OCI-LY3 (cell line): ENCODE measurements around the gene SCARB1.

Source experiments
- H2AFZ ChIP-seq: fragments of 200-600, 300-600 bp; shearing (Covaris generic); 2 replicates; pipeline ENCODE4 v1.6.0; 2014; ENCODE audit warnings: antibody characterized with exemption, low read depth, low read length
- H3K27ac ChIP-seq: fragments of 200-600, 300-600 bp; sonication (generic); 2 replicates; pipeline ENCODE4 v1.5.1; 2014; ENCODE audit warnings: mild to moderate bottlenecking, low read length, moderate library complexity, mixed read lengths
- H3K27me3 ChIP-seq: fragments of 200-600, 300-600 bp; sonication (generic); 2 replicates; pipeline ENCODE4 v1.6.1; 2014; ENCODE audit warnings: low read depth, low read length, mixed read lengths
- H3K36me3 ChIP-seq: fragments of 200-600, 300-600 bp; sonication (generic); replicated peaks from 2 replicates; pipeline ENCODE3; 2014; ENCODE audit warnings: low read depth, low read length, mixed read lengths
- H3K4me1 ChIP-seq: fragments of 300-600, 200-600 bp; sonication (generic); 2 replicates; pipeline ENCODE4 v1.6.1; 2014; ENCODE audit warnings: low read length, mixed read lengths
- H3K4me2 ChIP-seq: fragments of 200-600, 300-600 bp; sonication (generic); 2 replicates; pipeline ENCODE4 v1.6.1; 2014; ENCODE audit warnings: low read length, mixed read lengths
- H3K4me3 ChIP-seq: fragments of 300-600, 200-600 bp; sonication (generic); 2 replicates; pipeline ENCODE4 v1.5.1; 2014; ENCODE audit warnings: antibody characterized with exemption, mild to moderate bottlenecking, low read length, moderate library complexity
- H3K79me2 ChIP-seq: fragments of 300-600, 200-600 bp; shearing (Covaris generic); 2 replicates; pipeline ENCODE4 v1.6.1; 2014; ENCODE audit warnings: mild to moderate bottlenecking, low read length, mixed read lengths
- H3K9ac ChIP-seq: fragments of 300-600, 200-600 bp; shearing (Covaris generic); 2 replicates; pipeline ENCODE4 v1.6.0; 2014; ENCODE audit warnings: mild to moderate bottlenecking, low read length, moderate library complexity
- H3K9me3 ChIP-seq: fragments of 200-600, 300-600 bp; shearing (Covaris generic); 2 replicates; pipeline ENCODE4 v1.6.1; 2014; ENCODE audit warnings: low read length, mixed read lengths; ENCODE audit not compliant: insufficient read depth
- H4K20me1 ChIP-seq: fragments of 200-600, 300-600 bp; sonication (generic); 2 replicates; pipeline ENCODE4 v1.6.1; 2016; ENCODE audit warnings: low read length, mixed read lengths; ENCODE audit not compliant: insufficient read depth
- EZH2phosphoT487 ChIP-seq: fragments of 200-600 bp; shearing (Covaris generic); IDR thresholded peaks from 2 replicates; pipeline ENCODE4 v1.6.1; 2018; ENCODE audit warnings: antibody characterized with exemption, mixed run types, low read depth
- TF ChIP-seq, protein P1 (sequence below): fragments of 200-600, 300-600 bp; sonication (generic); IDR thresholded peaks from 2 replicates; pipeline ENCODE4 v1.5.1; 2014; ENCODE audit warnings: antibody characterized with exemption, low read length, low read depth

Gene SCARB1

DNA sequence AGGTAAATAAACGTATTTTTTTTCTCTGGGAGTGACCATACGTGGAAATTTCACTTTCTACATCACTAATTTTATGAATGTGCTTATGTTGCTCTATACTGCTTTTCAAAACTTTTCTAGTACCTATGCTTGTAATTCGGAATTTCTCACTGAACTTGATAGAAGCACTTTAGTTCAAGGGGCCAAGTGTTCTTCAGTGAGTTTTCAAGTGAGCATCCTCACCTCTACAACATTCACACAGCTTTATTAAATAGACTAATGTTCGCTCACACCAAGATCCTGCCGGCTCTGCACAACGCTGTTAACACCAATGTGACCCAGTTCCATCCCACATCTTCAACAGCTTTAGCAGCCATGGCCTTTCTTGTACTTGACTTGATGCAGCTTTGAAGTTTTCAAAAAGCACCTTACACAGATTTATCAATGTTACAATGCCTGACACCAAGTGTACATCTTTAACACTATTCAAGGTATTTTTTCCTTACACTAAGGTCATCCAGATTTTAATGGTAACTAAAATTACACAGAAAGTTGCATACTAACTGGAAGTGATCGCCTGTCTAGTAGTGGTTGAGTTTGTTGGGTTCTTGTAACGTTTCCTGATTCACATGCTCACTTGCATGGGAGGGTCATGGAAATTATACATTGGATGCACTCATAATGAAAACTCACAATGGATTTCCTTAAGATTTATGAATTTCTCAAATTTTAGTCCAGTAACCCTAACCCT is 46.3 kb upstream of the SCARB1 start:
- H3K27ac ChIP-seq = peak overlapping the region; percentile 30; the same call in 1 of the 2 replicates
- H3K9me3 ChIP-seq = no peaks in the 10 kb centered on the region
- H3K4me1 ChIP-seq = peaks cover 12% of the 10 kb centered on the region
- no peak overlapping the region for H2AFZ ChIP-seq
- peaks cover 36% of the 10 kb centered on the region for H3K79me2 ChIP-seq
- no peak overlapping the region for H3K9ac ChIP-seq
- peaks cover 25% of the 10 kb centered on the region for H3K36me3 ChIP-seq
- no peaks in the 10 kb centered on the region for H3K27me3 ChIP-seq
- no peak overlapping the region for H3K4me3 ChIP-seq
- TF ChIP-seq, protein P1, sequence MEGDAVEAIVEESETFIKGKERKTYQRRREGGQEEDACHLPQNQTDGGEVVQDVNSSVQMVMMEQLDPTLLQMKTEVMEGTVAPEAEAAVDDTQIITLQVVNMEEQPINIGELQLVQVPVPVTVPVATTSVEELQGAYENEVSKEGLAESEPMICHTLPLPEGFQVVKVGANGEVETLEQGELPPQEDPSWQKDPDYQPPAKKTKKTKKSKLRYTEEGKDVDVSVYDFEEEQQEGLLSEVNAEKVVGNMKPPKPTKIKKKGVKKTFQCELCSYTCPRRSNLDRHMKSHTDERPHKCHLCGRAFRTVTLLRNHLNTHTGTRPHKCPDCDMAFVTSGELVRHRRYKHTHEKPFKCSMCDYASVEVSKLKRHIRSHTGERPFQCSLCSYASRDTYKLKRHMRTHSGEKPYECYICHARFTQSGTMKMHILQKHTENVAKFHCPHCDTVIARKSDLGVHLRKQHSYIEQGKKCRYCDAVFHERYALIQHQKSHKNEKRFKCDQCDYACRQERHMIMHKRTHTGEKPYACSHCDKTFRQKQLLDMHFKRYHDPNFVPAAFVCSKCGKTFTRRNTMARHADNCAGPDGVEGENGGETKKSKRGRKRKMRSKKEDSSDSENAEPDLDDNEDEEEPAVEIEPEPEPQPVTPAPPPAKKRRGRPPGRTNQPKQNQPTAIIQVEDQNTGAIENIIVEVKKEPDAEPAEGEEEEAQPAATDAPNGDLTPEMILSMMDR = no peak
- no peak for TF ChIP-seq EZH2phosphoT487
- no peak overlapping the region for H3K4me2 ChIP-seq
- peaks cover 42% of the 10 kb centered on the region for H4K20me1 ChIP-seq

DNA sequence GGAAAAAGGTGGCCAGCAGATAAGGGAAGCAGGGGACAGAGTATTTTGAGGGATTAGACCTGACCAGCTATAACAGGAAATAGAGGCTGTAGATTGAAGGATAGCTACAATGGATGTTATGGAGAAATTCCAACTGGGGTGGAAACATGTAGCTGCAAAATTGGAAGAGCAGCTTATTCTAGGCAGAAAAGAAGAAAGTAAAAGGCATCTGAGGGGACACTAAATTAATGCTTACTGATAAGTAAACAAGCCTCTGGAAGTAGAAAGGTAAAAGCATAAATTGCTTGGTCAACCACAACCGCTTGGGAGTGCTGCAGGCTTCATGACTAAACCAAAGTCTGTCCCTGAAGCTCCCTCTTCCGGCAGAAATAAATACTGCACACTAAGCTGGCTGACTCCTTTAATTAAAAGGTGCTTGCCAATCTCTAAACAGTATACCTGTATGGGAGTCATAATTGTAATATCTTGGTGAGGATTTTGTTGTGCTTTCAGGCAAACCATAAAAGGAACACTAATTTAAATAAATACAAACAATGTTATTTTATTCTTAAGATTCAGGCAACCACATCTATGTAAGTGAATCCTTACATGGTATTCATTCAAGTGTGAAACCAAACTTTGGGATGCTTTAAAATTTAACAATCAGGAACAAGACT is 43.1 kb upstream of the SCARB1 start:
- Histone ChIP-seq H3K9ac (no peak overlapping the region), H3K36me3 (peaks cover 17% of the 10 kb centered on the region), H3K4me1 (peaks cover 24% of the 10 kb centered on the region), H3K27ac (no peak overlapping the region), H3K4me3 (no peak overlapping the region), H3K79me2 (peaks cover 13% of the 10 kb centered on the region), H3K4me2 (peak overlapping the region; percentile 39; the same call in 1 of the 2 replicates), H3K27me3 (no peaks in the 10 kb centered on the region), H2AFZ (no peak overlapping the region), H4K20me1 (peaks cover 21% of the 10 kb centered on the region), H3K9me3 (no peaks in the 10 kb centered on the region)
- TF ChIP-seq EZH2phosphoT487 = no peak
- TF ChIP-seq, protein P1 = peak; percentile 100

DNA sequence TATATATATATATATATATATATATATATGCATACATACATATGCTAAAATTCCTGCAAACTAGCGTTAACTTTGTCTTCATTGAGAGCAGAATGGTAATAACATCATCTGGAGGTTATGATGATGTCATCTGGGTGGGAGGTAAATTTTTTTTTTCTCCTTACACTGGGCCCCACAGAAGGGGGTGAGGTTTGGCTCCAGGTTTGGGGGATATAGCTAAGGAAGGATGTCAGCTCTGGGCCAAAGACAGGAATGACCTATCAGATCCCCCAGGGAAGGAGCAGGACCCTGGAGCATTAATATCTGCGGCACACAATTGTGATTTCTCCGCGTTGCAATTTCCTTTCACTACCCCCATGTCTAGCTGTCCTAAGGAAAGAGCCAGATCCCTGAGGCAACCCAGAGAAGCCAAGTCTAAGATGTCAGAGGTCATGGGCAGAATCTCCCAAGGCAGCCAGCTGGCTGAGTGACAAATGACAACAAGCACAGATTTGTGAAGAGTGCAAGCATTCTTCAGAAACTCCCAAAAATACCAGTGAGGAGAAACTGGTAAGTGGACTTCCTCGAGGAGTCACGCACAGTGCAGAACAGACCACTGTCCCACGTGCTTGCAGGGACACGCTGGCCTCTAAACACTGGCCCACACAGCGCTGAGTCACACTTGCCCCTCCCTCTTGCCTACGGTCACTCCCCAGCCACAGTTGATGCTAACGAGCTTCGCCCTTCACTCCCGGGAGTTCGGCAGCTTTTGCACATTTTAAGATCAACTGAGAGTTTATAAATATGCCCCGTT is 40.8 kb upstream of the SCARB1 start:
- H3K9me3 ChIP-seq = no peaks in the 10 kb centered on the region
- H3K36me3 ChIP-seq = no peaks in the 10 kb centered on the region
- peaks cover 24% of the 10 kb centered on the region for H3K4me1 ChIP-seq
- no peak overlapping the region for H2AFZ ChIP-seq
- 0 out of 2 replicates have a peak overlapping the region, but pooled peaks have one; percentile 10 for H3K4me2 ChIP-seq
- H3K27me3 ChIP-seq = peaks cover 6% of the 10 kb centered on the region; the same call in 1 of the 2 replicates
- no peak for TF ChIP-seq EZH2phosphoT487
- TF ChIP-seq, protein P1 = no peak
- H3K9ac ChIP-seq = no peak overlapping the region
- H4K20me1 ChIP-seq = no peaks in the 10 kb centered on the region
- no peak overlapping the region for H3K4me3 ChIP-seq
- H3K79me2 ChIP-seq = no peaks in the 10 kb centered on the region
- H3K27ac ChIP-seq = no peak overlapping the region

DNA sequence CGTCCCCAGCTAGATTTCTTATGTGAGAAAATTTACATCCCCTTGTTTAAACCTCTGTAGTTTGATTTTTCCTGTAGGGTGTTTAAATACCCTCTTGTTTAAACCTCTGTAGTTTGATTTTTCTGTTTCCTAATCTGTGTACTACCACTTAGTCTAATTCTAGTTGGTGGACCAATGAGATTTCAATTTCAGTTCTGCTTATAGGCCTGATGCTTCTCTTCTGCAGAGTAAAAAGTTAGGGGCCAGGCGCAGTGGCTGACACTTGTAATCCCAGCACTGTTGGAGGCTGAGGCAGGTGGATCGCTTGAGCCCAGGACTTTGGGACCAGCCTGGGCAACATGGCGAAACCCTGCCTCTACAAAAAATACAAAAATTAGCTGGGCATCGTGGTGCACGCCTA is 39.3 kb upstream of the SCARB1 start:
- no peaks in the 10 kb centered on the region for H3K9me3 ChIP-seq
- H3K9ac ChIP-seq = no peak overlapping the region
- H3K27ac ChIP-seq = no peak overlapping the region
- no peaks in the 10 kb centered on the region for H3K79me2 ChIP-seq
- H3K4me2 ChIP-seq = 0 out of 2 replicates have a peak overlapping the region, but pooled peaks have one; percentile 21
- peaks cover 39% of the 10 kb centered on the region for H3K4me1 ChIP-seq
- no peak overlapping the region for H2AFZ ChIP-seq
- H3K36me3 ChIP-seq = no peaks in the 10 kb centered on the region
- H3K4me3 ChIP-seq = no peak overlapping the region
- no peaks in the 10 kb centered on the region for H4K20me1 ChIP-seq
- TF ChIP-seq, protein P1 = no peak
- no peak for TF ChIP-seq EZH2phosphoT487
- peaks cover 6% of the 10 kb centered on the region; the same call in 1 of the 2 replicates for H3K27me3 ChIP-seq
